Pancreas (tissue), 10 donors: ENCODE measurements around the gene LPIN1. TPM values are rescaled to one million over a fixed set of nuclear protein-coding genes. Genes with fewer than 3 reads are reported as not detected.

Source experiments
- ATAC-seq, 4 donors: fragments of 200-7000 bp; cut with Tn5 transposase; one replicate each; pipeline versions ENCODE4 v1.8.0 to v1.9.1; 2020; ENCODE audit warnings: mild to moderate bottlenecking in 4 of 4, moderate library complexity in 4 of 4
- DNase-seq, 6 donors: peaks; one replicate each; pipeline ENCODE4 v3.0.0-alpha.2; 2020
- FAIRE-seq: peaks from 2 replicates; lab custom pipeline; 2012; peaks lifted over from hg19 to GRCh38; lab: Jason Lieb, UNC
- H3K27ac ChIP-seq, 4 donors: fragments of 200-600 bp; sonication (generic); 1 replicate in 3 of 4; 2 replicates in 1 of 4; pipeline versions ENCODE4 v1.5.0 to v1.8.0; 2020
- H3K27me3 ChIP-seq, 4 donors: fragments of 200-600 bp; one replicate each; pipeline ENCODE4 v1.8.0; 2021
- H3K36me3 ChIP-seq, 3 donors: fragments of 200-600 bp; sonication (generic) in 1 of 3; one replicate each; pipeline versions ENCODE4 v1.5.0 to v1.8.0; 2020 to 2021
- H3K4me1 ChIP-seq, 3 donors: fragments of 200-600 bp; one replicate each; pipeline ENCODE4 v1.8.0; 2021
- H3K4me3 ChIP-seq, 4 donors: fragments of 200-600 bp; sonication (generic) in 2 of 4; one replicate each; pipeline versions ENCODE4 v1.5.0 to v1.8.0; 2020 to 2021
- H3K9me3 ChIP-seq, 4 donors: fragments of 200-600 bp; one replicate each; pipeline ENCODE4 v1.8.0; 2021
- whole genome bisulfite sequencing, 2 donors: extraction: QIAGEN DNeasy Blood & Tissue Kit; methylation state at CpG; one replicate each; pipeline ENCODE4 v1.1.7; 2013; 5-methylcytosine and 5-hydroxymethylcytosine counted together
- intact Hi-C, 3 donors: fragments of 100-400 bp; cut with DNase I; formaldehyde crosslinking; loops; one replicate each; pipeline versions ENCODE4 v1.11.1 to v1.14.2; 2022
- polyA plus RNA-seq, 2 donors: library from polyadenylated mRNA; stranded (reverse); fragments of 200-250 nt; gene quantifications; one replicate each; pipeline ENCODE4 v1.2.3, GENCODE V29; 2013
- total RNA-seq, 6 donors: library from RNA; stranded (reverse); fragmentation: NEBNext Ultra II Directional in 4 of 6; extraction: Animal tissue kit (Norgen Biotek cat#: 25700) in 4 of 6; gene quantifications; one replicate each; pipeline versions ENCODE4 v1.2.1 to v1.2.4, GENCODE V29; 2021 to 2023
- TF ChIP-seq, protein P1 (sequence below), 4 donors: fragments of 200-600 bp; sonication (generic) in 3 of 4; IDR thresholded peaks; one replicate each; pipeline versions ENCODE4 v1.5.0 to v1.8.0; 2021; ENCODE audit warnings: antibody characterized with exemption in 4 of 4
- donor health status: healthy with polysubstance abuse.
- donor health status: DM: no; HTN: no; CAD: no; lungs with moderate emphysema.
- donor health status: DM: no; HTN: no; CAD: no.
- donor health status: control.
- donor health status: control.
- donor health status: Bipolar disorder and iron deficiency.
- donor health status: DM: yes; HTN: yes; CAD: no.
- donor health status: DM: no; HTN: no; CAD: no.
- donor health status: DM: no; HTN: no; CAD: no.
- donor health status: DM: yes; HTN: yes; CAD: no.

The LPIN1 gene
- total and polyA plus RNA-seq, 8 donors = 7.4 to 16.5 (median 9.9) TPM

DNA sequence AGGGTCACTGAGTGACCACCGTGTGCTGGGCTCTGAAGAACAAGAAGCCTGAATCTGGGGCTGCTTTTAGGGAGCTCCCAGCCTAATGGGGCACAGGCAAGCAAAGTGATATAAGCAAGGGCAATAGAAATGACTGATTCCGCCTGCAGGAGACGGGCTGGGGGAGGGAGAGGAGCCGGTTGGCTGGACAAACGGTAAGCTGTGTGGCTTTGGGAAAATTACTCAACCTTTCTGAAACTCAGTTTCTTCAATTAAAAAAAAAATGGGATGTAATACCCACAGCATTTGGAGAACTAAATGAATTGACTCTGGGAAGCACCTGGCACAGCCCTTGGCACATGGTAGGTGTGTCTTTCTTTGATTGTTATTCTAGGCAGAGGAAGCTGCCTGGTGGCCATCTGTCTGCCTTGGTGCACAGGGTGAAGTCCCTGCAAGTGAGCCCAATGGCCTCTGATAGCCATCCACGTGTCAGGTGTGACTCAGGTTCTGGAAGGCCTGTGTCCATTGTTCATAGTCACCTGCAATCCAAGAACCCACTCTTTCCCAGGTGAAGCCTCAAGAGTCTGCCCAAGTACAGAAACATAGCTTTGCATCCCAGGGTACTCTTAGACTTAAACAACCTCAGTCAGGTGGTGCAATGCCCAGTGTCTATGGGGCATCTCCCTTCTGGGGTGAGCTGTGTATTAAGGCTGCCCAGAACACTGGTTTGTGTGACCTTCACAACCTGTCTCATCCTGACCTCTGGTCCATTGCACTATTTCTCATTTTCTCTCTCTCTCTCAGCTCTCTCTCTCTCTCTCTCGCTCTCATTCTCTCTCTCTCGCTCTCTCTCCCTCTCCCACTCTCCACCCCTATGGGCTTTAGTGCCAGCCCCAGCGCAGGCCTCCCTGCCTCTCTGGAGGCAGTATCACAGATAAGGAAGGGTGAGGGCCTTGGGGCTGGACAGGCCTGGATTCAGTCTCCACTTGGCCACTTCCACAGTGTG, 46.5 kb upstream of the LPIN1 start:
- intact Hi-C loops = loop anchor here in 1 of 3 donors (5.0 kb wide), 1 partner anchor 82 kb away; no protein-coding TSS in a partner anchor
- TF ChIP-seq, protein P1, sequence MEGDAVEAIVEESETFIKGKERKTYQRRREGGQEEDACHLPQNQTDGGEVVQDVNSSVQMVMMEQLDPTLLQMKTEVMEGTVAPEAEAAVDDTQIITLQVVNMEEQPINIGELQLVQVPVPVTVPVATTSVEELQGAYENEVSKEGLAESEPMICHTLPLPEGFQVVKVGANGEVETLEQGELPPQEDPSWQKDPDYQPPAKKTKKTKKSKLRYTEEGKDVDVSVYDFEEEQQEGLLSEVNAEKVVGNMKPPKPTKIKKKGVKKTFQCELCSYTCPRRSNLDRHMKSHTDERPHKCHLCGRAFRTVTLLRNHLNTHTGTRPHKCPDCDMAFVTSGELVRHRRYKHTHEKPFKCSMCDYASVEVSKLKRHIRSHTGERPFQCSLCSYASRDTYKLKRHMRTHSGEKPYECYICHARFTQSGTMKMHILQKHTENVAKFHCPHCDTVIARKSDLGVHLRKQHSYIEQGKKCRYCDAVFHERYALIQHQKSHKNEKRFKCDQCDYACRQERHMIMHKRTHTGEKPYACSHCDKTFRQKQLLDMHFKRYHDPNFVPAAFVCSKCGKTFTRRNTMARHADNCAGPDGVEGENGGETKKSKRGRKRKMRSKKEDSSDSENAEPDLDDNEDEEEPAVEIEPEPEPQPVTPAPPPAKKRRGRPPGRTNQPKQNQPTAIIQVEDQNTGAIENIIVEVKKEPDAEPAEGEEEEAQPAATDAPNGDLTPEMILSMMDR (IDR thresholded peaks at IDR 0.05) = no peak
- H3K4me3 ChIP-seq = no peak overlapping the region
- H3K36me3 ChIP-seq = no peaks in the 10 kb centered on the region
- FAIRE-seq (no peak), DNase-seq (no peak), ATAC-seq (no peak)
- H3K27ac ChIP-seq = no peak overlapping the region
- WGBS, 2 donors = 72 to 79% methylated on average over 9 of the region's 9 CpGs
- H3K4me1 ChIP-seq = no peaks in the 10 kb centered on the region
- H3K9me3 ChIP-seq = no peaks in the 10 kb centered on the region
- no peaks in the 10 kb centered on the region for H3K27me3 ChIP-seq

- no peaks in the 10 kb centered on the region for H3K4me1 ChIP-seq
- WGBS, 2 donors = 89 to 90% methylated on average over 5 of the region's 5 CpGs
- FAIRE-seq (no peak), DNase-seq (no peak), ATAC-seq (no peak)
- H3K27me3 ChIP-seq = no peaks in the 10 kb centered on the region
- H3K36me3 ChIP-seq = no peaks in the 10 kb centered on the region
- intact Hi-C loops = no loop called here
- no peak overlapping the region for H3K4me3 ChIP-seq
- H3K27ac ChIP-seq = no peak overlapping the region
- TF ChIP-seq, protein P1 (IDR thresholded peaks at IDR 0.05) = no peak
- no peaks in the 10 kb centered on the region for H3K9me3 ChIP-seq
Measured at GRCh38 chr2:11701206-11701605, 45.2 kb upstream of the LPIN1 start.

GRCh38 chr2:11701751-11702301, 44.6 kb upstream of the LPIN1 start:
- Histone ChIP-seq H3K9me3 (no peaks in the 10 kb centered on the region), H3K27me3 (no peaks in the 10 kb centered on the region), H3K36me3 (no peaks in the 10 kb centered on the region), H3K4me1 (no peaks in the 10 kb centered on the region), H3K27ac (no peak overlapping the region), H3K4me3 (no peak overlapping the region)
- ATAC-seq = peak in 2 of 4 donors; percentile 37 to 48
- intact Hi-C loops = no loop called here
- TF ChIP-seq, protein P1 (IDR thresholded peaks at IDR 0.05) = no peak
- peak in 1 of 6 donors; percentile 55 for DNase-seq
- no peak for FAIRE-seq
- WGBS, 2 donors = 74 to 79% methylated on average over 14 of the region's 14 CpGs

- 89 to 96% methylated on average over 2 of the region's 2 CpGs for WGBS, 2 donors
- H3K4me1 ChIP-seq = no peaks in the 10 kb centered on the region
- no peak for FAIRE-seq
- no peak for ATAC-seq
- H3K36me3 ChIP-seq = no peaks in the 10 kb centered on the region
- H3K27ac ChIP-seq = no peak overlapping the region
- intact Hi-C loops = no loop called here
- DNase-seq = no peak
- H3K27me3 ChIP-seq = no peaks in the 10 kb centered on the region
- no peaks in the 10 kb centered on the region for H3K9me3 ChIP-seq
- TF ChIP-seq, protein P1 (IDR thresholded peaks at IDR 0.05) = no peak
- no peak overlapping the region for H3K4me3 ChIP-seq
Measured at GRCh38 chr2:11702946-11703345, 43.5 kb upstream of the LPIN1 start.
